Colonic mucosa (tissue), 4 donors: ENCODE data around the gene CLDN4. TPM values are rescaled to one million over a fixed set of nuclear protein-coding genes. Genes with fewer than 3 reads are reported as not detected.
"Not testable (repeated sequence)": the region's sequence is repeated elsewhere in the genome, so short reads cannot be mapped to it uniquely, and the experiment has no call there.

Experiments
- DNase-seq: peaks from one replicate; pipeline ENCODE4 v3.0.0-alpha.2; 2020
- H3K27ac ChIP-seq: fragments of 200-600 bp; one replicate; pipeline ENCODE4 v1.8.0; 2021
- H3K27me3 ChIP-seq: fragments of 200-600 bp; one replicate; pipeline ENCODE4 v1.8.0; 2021
- H3K36me3 ChIP-seq: fragments of 200-600 bp; one replicate; pipeline ENCODE4 v1.8.0; 2021
- H3K4me1 ChIP-seq: fragments of 200-600 bp; one replicate; pipeline ENCODE4 v1.8.0; 2021; ENCODE audit warnings: mild to moderate bottlenecking
- H3K4me3 ChIP-seq: fragments of 200-600 bp; one replicate; pipeline ENCODE4 v1.8.0; 2021
- H3K9ac ChIP-seq, 2 donors: one replicate each; pipeline ENCODE4 v1.7.0; 2013; ENCODE audit warnings: control low read depth in 2 of 2, low read depth in 2 of 2, low read length in 2 of 2
- H3K9me3 ChIP-seq: fragments of 200-600 bp; one replicate; pipeline ENCODE4 v1.8.0; 2021
- CTCF ChIP-seq: fragments of 200-600 bp; IDR thresholded peaks from one replicate; pipeline ENCODE4 v1.8.0; 2022; ENCODE audit warnings: antibody characterized with exemption, mild to moderate bottlenecking
- intact Hi-C: fragments of 100-400 bp; cut with DNase I; formaldehyde crosslinking; loops from one replicate; pipeline ENCODE4 v1.14.1; 2022
- total RNA-seq, 2 donors: library from RNA; stranded (reverse); fragmentation: NEBNext Ultra II Directional in 1 of 2; extraction: Animal tissue kit (Norgen Biotek cat#: 25700) in 1 of 2; gene quantifications; one replicate each; pipeline ENCODE4 v1.2.1, GENCODE V29; 2021
- donor health status: healthy.
- donor health status: DM: no; HTN: no; CAD: no.
- donor health status: DM: no; HTN: no; CAD: no.

The CLDN4 gene
- total RNA-seq, 2 donors from 2014 or later: 568 to 932 TPM

- peak within 1 kb of the TSS; percentile 86 to 92 for H3K9ac ChIP-seq
- peak within 1 kb of the TSS; percentile 52 for H3K4me3 ChIP-seq
- H3K4me1 ChIP-seq: no peaks in the 10 kb centered on the region
- no peaks in the 10 kb centered on the region for H3K36me3 ChIP-seq
- peak within 1 kb of the TSS; percentile 50 for H3K27ac ChIP-seq
- TF ChIP-seq CTCF: no peak
- DNase-seq: peak; percentile 93
- no peaks in the 10 kb centered on the region for H3K27me3 ChIP-seq
- H3K9me3 ChIP-seq: no peaks in the 10 kb centered on the region
- intact Hi-C loops: no loop called here
Observed at GRCh38 chr7:73842067-73842976, 11.5 kb downstream of the CLDN4 start, which contains the start of gene METTL27. METTL27 (minus strand) TSS chr7:73842516; CDS start chr7:73842140, 376 bp downstream.

- Histone ChIP-seq H3K27ac (no peak overlapping the region), H3K36me3 (no peaks in the 10 kb centered on the region), H3K4me3 (no peak overlapping the region), H3K9me3 (no peaks in the 10 kb centered on the region), H3K4me1 (no peaks in the 10 kb centered on the region), H3K9ac (no peak overlapping the region), H3K27me3 (no peaks in the 10 kb centered on the region)
- intact Hi-C loops: no loop called here
- no peak for TF ChIP-seq CTCF
- DNase-seq: no peak
Observed at GRCh38 chr7:73844131-73844547, 13.3 kb downstream of the CLDN4 start.

- Histone ChIP-seq H3K27me3 (no peaks in the 10 kb centered on the region), H3K4me3 (no peak overlapping the region), H3K9me3 (no peaks in the 10 kb centered on the region), H3K27ac (no peak overlapping the region), H3K4me1 (no peaks in the 10 kb centered on the region), H3K9ac (no peak overlapping the region), H3K36me3 (no peaks in the 10 kb centered on the region)
- no peak for TF ChIP-seq CTCF
- no peak for DNase-seq
- intact Hi-C loops: no loop called here
Observed at GRCh38 chr7:73844848-73845460, 14.2 kb downstream of the CLDN4 start.

- H3K27me3 ChIP-seq, H3K27ac ChIP-seq, H3K4me1 ChIP-seq, H3K9me3 ChIP-seq, H3K9ac ChIP-seq, intact Hi-C loops, H3K36me3 ChIP-seq, H3K4me3 ChIP-seq, DNase-seq: not testable (repeated sequence)
Observed at GRCh38 chr7:73845701-73846195, 15.0 kb downstream of the CLDN4 start.

GRCh38 chr7:73847941-73848723 is 17.3 kb downstream of the CLDN4 start:
- Histone ChIP-seq H3K9me3 (no peaks in the 10 kb centered on the region), H3K9ac (no peak overlapping the region), H3K4me1 (peaks cover 8% of the 10 kb centered on the region), H3K4me3 (no peak overlapping the region), H3K27ac (no peak overlapping the region), H3K27me3 (no peaks in the 10 kb centered on the region), H3K36me3 (no peaks in the 10 kb centered on the region)
- intact Hi-C loops: no loop called here
- TF ChIP-seq CTCF: no peak
- DNase-seq: no peak
